Measurements from ENCODE around the gene STPG1.
A peak's percentile ranks its signal among the peaks of the same experiment; 100 is the strongest.

Gene STPG1

DNA sequence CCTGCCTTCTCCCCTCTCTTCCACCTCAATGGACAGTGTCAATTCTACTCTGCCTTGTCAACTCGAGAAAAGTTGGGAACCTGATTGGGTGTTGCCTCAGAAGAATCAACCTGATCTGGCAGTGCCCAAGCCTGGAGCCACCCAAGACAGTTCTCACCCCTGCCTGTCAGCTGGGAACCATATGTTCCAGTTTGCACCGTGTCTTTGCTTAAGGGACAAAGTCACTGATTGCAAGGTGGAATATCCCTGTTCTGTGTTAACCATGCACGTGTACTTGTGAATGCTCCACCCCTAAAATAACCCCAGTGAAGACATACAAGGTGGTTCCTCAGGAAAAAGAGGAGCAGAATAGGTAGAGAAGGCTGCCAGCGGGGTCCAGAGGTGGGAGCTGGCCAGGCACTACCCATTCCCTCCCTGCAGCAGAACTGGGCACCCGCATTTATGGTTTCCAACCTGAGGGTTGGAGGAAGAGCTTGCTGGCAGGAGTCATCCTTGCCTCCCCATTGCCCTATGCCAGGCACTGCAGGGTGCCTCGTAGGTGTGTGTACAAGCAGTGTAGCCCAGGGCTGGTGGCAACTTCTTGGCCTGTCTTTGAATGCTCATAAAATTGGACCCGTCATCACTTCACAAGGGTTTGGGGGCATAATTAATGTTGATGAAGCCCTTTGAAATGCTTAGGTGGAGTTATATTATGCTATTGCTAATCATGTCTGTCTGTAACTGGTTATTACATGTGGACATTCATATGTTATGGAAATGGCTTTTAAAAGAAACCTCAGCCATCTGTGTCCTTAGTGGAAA lies 13.4 kb upstream of the STPG1 start:
- no peak for DNase-seq

GRCh38 chr1:24425922-24426321 lies 12.3 kb upstream of the STPG1 start:
- DNase-seq = no peak

- no peak for DNase-seq
Measured at GRCh38 chr1:24425441-24425840, 11.9 kb upstream of the STPG1 start.

DNA sequence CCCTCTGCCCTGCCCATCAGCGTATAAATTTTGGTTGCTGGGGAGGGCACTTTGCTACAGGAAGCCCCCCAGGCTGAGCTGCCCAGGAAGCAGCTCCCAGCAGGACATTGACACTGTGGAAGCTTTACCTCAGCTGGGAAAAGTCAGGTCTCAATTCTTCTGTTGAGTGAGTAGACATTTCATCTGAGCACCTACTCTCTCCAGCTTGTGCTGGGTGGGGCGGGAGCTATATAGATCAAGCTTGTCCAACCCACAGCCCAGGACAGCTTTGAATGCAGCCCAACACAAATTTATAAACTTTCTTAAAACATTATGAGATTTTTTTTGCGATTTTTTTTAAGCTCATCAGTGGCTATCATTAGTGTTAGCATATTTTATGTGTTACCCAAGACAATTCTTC lies 11.4 kb upstream of the STPG1 start:
- no peak for DNase-seq

DNA sequence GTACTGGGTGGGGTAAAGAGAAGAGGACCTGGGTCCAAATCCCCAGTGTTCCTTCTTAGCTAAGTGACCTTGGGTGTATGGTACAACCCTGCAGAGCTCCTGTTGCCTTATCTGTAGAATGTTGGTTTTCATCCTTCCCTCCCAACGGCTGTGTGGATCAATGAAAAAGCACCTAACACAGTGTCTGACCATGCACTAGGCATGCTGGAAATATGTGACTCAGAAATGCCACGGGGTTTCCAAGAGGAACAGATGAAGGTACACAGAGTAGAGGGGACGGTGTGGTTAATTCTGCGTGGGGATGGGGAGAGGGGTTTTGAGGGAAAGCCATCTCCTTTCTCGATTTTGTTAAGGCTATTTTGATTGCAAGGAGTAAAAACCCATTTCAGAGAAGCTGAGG lies 10.6 kb upstream of the STPG1 start:
- DNase-seq = no peak

DNA sequence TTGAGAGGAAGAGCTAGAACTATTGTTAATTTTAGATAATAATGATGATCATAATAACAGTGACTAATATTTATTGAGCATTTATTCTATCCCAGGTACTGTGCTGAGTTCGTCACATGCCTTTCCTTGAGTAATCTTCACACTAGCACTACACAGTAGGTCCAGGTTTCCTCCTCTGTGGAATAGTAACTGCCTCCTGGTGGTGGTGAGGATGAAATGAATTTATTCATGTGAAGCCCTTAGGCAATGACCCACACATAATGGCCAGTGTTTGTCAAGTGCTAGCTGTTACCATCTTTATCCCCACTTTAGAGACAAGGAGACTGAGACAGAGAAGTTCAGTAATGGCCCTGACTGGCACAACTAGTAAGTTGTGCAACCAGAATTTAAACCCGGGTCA lies 7.9 kb upstream of the STPG1 start:
- DNase-seq = no peak

DNA sequence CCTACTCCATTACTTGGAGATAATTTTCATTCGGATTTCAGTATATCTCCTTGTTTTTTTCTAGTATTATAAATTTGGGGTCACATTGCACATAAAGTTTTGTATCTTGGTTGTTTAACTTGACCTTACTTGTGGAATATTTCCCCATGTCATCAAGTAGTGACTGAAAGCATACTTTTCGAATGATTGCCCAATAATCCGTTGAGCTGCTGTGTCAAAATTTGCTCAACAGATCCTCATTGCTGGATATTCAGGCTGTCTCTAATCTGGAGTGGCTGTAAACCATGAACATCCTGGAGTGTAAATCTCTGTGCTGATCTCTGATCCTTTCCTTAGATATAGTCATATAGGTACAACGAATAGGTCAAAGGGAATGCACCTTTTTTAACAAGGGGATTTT lies 7.0 kb upstream of the STPG1 start:
- no peak for DNase-seq

DNA sequence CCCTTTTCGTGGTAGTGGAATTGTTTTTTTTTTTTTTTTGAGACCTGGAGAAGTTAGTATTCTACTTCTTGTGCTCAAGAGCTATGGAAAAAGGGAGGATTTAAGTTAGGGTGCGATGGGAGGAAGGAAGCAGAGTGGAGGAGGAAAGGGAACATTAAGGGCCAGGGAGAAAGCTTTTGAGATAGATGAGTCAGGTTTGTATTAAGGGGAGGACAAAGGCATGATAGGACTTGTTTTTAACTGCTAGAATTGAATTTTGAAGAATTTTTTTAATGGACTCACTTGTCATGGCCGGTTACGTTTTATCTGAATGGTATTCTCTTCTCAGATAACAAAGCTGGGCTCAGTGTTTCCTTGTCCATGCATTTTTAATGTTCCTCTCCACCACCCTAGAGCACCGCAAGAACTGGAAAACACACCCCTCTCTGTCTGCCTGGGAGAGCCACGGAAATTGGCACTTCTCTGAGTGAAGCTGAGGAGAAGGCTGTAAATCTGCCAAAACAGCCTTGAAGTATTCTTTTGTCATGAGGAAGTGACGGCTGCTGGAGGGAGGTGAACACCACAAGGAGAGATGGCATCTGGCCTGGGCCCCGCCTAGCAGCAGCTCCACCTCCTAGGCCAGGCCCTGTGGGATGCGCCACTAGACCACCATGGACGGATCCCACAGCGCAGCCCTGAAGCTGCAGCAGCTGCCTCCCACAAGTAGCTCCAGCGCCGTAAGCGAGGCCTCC lies 5.5 kb upstream of the STPG1 start:
- no peak for DNase-seq

GRCh38 chr1:24417681-24418080 lies 4.1 kb upstream of the STPG1 start:
- peak; percentile 73 for DNase-seq

- peak; percentile 99 for DNase-seq
Measured at GRCh38 chr1:24416666-24417391, 3.2 kb upstream of the STPG1 start.

DNA sequence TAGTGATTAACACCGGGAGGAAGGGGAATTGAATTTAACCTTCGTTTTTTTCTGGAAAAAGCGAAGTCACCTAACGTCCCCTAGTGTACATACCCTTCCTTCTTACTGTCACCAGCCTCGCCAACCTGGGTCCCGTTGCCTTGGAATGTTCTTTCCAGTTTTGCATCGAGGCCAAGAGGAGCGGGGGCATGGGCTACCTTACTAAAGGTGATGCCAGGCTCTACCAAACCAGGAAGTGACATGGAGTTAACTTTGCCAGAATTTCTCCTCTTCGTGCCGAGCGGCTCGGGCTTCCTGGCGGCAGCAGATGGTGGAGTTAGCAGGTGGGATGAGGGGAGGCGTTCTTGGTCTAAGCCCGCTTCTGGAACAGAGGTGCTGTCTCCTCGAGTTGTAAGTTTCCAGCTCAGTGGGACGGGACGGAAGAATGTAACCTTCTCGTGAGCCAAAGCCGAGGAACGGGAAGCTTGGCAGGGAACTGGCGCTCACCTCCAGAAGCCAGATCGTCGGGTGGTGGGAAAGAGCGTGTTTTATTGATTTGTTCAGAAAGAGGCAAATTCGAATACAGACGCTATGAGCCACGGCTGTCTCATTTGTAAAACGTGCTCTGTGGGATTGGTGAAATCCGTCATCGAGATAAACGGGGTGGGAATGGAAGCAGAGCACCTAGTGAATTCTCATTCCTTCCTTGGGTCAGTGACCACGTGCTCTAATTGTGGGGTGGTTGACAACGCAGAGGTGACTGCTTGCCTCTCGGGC lies 2.5 kb upstream of the STPG1 start:
- peak; percentile 34 for DNase-seq

GRCh38 chr1:24415334-24415909 lies 1.8 kb upstream of the STPG1 start, which contains the start of gene NIPAL3:
NIPAL3 (plus strand) TSS chr1:24415802; CDS start chr1:24419548, 3,746 bp downstream.
- peak; percentile 99 for DNase-seq

- no peak for DNase-seq
Measured at GRCh38 chr1:24414775-24415333, 1.3 kb upstream of the STPG1 start.

GRCh38 chr1:24412408-24412807 lies 1.2 kb downstream of the STPG1 start:
- no peak for DNase-seq

GRCh38 chr1:24411963-24412362 lies 1.6 kb downstream of the STPG1 start:
- peak; percentile 21 for DNase-seq

GRCh38 chr1:24410750-24411149 lies 2.8 kb downstream of the STPG1 start:
- no peak for DNase-seq

DNA sequence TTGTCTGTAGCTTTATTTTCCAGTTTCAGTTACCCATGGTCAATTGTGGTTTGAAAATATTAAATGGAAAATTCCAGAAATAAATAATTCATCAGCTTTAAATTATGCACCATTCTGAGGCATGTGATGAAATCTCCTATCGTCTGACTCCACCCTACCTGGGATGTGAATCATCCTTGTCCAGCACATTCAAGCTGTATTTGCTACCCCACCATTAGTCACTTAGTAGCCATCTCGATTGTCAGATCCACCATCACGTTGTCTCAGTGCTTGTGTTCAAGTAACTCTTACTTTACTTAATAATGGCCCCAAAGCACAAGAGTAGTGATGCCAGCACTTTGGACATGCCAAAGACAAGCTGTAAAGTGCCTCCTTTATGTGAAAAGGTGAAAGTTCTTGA lies 4.0 kb downstream of the STPG1 start:
- DNase-seq = peak; percentile 92

- DNase-seq = no peak
Measured at GRCh38 chr1:24406788-24407187, 6.8 kb downstream of the STPG1 start.

- DNase-seq = no peak
Measured at GRCh38 chr1:24403806-24404205, 9.8 kb downstream of the STPG1 start.

DNA sequence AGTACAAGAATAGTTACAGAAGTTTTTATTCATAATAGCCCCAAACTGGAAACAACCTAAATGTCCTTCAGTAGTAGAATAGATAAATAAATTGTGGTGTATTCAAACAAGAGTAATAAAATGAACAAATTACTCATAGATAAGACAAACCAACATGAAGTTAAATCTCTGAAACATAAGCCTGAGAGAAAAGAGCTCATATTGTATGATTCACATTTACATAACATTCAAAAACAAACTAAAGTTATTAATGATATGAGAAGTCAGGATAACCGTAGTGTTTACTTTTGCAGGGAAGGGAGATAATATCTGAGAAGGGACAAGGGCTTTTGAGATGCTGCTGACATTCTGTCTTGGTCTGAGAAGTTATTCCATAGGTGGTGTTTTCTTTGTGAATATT lies 13.5 kb downstream of the STPG1 start:
- DNase-seq = peak; percentile 44

- peak; percentile 86 for DNase-seq
Measured at GRCh38 chr1:24393892-24394291, 19.7 kb downstream of the STPG1 start.

DNA sequence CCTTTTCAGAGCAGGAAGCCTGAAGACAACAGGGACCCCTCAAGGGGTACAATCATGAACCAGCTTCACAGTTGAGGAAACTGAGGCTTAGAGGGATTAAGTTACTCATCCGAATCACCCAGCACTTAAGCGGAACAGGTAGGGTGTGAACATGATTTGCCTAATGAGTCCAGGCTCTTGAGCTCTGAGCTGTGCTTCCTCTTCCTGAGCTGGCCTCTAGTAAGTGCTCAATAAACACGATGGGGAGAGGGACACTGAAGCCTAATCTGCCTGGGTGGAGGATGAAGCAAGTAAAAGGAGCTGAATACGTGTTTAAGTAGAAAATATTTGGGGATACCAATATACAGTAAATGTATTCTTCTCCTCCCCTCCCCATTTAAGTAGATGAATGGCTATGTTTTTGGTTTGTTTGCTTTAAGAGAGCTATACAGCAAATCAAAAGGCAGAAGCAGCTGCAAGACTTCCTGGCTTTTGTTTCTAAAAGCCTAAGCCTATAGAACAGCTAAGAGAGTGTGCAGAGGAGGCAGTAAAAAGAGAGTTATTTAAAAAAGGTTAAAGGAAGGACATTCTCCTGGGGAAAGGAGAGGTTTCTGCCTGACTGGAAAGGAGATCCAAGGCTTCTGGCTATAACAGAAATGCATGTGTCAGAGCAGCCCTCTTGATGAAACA lies 20.5 kb downstream of the STPG1 start:
- DNase-seq = no peak
